Airway epithelial cell (primary cell): Measurements from ENCODE around the gene CLDN16. TPM values are rescaled to one million over a fixed set of nuclear protein-coding genes. Genes with fewer than 3 reads are reported as not detected.

Source experiments
- total RNA-seq: library from RNA; depleted of rRNA; stranded (reverse); fragments of >200 nt; gene quantifications from 2 replicates; pipeline ENCODE4 v1.2.3, GENCODE V29; 2015

CLDN16 gene, protein sequence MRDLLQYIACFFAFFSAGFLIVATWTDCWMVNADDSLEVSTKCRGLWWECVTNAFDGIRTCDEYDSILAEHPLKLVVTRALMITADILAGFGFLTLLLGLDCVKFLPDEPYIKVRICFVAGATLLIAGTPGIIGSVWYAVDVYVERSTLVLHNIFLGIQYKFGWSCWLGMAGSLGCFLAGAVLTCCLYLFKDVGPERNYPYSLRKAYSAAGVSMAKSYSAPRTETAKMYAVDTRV
- total RNA-seq = 0.37 and 0.56 TPM in 2 replicates

DNA sequence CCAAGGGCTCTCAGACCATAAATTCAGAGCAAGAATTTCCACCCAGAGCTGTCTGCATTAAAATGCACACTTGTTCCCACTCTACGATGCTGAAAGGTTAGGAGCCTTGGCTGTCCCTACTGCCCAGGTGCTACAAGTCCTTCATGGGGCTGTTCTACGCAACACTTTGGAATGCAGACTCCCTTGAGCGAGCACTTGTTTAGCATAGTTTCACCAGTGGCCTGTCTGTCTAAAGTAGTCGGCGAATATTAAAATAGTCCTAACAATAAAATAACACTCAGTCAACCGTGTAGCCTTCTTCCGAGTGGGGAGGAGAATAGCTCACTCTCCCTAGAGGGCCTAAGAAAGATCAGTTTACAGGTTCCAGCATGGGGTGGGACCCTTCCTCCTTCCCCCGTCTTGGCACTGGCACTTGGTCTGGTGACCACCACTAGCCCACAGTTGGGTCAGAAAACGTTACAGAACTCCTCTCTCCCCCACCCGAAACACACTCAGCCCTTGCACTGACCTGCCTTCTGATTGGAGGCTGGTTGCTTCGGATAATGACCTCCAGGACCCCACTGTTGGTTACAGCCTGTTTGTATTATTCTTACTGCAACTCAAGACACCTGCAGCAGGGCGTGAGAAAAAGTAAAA, at the start of gene CLDN16:
CLDN16 (plus strand) TSS at position 586 of the 636 bp plus-strand sequence. CDS start 167 bp downstream, outside the sequence.

DNA sequence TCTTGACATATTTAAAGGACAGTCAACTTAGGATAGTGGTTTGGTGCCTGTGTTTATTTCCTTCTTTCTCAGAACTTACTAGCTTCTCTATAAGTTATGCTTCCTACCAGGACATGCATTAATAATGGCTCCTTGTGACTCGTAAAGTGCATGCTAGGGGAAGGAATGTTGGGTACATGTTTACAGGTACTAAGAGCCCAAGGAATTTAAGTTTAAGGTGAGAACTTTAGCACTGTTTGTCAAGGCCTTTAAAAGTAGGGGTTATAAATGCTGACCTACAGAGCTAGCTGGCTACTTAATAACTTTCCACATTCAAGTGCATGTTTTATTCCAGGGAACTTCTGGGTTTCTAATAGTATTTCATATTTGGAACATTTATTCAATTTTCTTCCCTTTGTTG, 61.8 kb downstream of the CLDN16 start, which contains the start of gene TMEM207:
TMEM207 (minus strand) TSS at position 101 of the 400 bp plus-strand sequence; CDS start at position 9, 92 bp downstream.

Other genes with a start within 250 kb of the CLDN16 start
- gene CLDN1, start 65.7 kb upstream of the CLDN16 start, total RNA-seq = 43.1 and 60.4 TPM in 2 replicates
- not detected in 2 replicates for gene TMEM207, start 61.7 kb downstream of the CLDN16 start, total RNA-seq
- gene IL1RAP, start 125.9 kb downstream of the CLDN16 start, total RNA-seq = 42.8 and 43.4 TPM in 2 replicates